H9 (cell line): Measurements from ENCODE around the gene PTPRN2. TPM values are rescaled to one million over a fixed set of nuclear protein-coding genes. Genes with fewer than 3 reads are reported as not detected.

Experiments used
- DNase-seq: peaks from one replicate; pipeline ENCODE4 v3.0.0-alpha.2; 2017
- H2AFZ ChIP-seq: one replicate; pipeline ENCODE4 v1.6.1; 2013; ENCODE audit warnings: mild to moderate bottlenecking, low read length, control low read depth, moderate library complexity
- H2AK5ac ChIP-seq: 2 replicates; pipeline ENCODE4 v1.6.1; 2013; ENCODE audit warnings: low read length, control low read depth, mixed read lengths; ENCODE audit not compliant: insufficient read length
- H2BK120ac ChIP-seq: one replicate; pipeline ENCODE4 v1.6.1; 2013; ENCODE audit warnings: low read depth, mild to moderate bottlenecking, low read length, control low read depth, inconsistent platforms; ENCODE audit not compliant: poor library complexity, severe bottlenecking
- H2BK12ac ChIP-seq: 2 replicates; pipeline ENCODE4 v1.6.1; 2013; ENCODE audit warnings: low read length, control low read depth, mixed read lengths, low read depth; ENCODE audit not compliant: insufficient read length
- H2BK15ac ChIP-seq: 2 replicates; pipeline ENCODE4 v1.6.1; 2013; ENCODE audit warnings: low read depth, low read length, control low read depth
- H2BK20ac ChIP-seq: one replicate; pipeline ENCODE4 v1.6.1; 2013; ENCODE audit warnings: low read depth, mild to moderate bottlenecking, low read length, control low read depth, inconsistent platforms; ENCODE audit not compliant: poor library complexity, severe bottlenecking
- H2BK5ac ChIP-seq: 2 replicates; pipeline ENCODE4 v1.6.1; 2013; ENCODE audit warnings: low read length, control low read depth, mixed read lengths; ENCODE audit not compliant: insufficient read length
- H3K14ac ChIP-seq: 2 replicates; pipeline ENCODE4 v1.6.1; 2013; ENCODE audit warnings: low read length, control low read depth; ENCODE audit not compliant: insufficient read depth
- H3K18ac ChIP-seq: 2 replicates; pipeline ENCODE4 v1.6.1; 2013; ENCODE audit warnings: low read depth, mild to moderate bottlenecking, mixed read lengths, low read length, control low read depth; ENCODE audit not compliant: insufficient read length
- H3K23ac ChIP-seq: 2 replicates; pipeline ENCODE4 v1.6.1; 2013; ENCODE audit warnings: low read length, control low read depth, mixed read lengths, low read depth; ENCODE audit not compliant: insufficient read length
- H3K23me2 ChIP-seq: 2 replicates; pipeline ENCODE4 v1.6.1; 2013; ENCODE audit warnings: low read depth, mild to moderate bottlenecking, mixed read lengths, low read length, control low read depth; ENCODE audit not compliant: insufficient read length, poor library complexity, severe bottlenecking
- H3K27ac ChIP-seq: 2 replicates; pipeline ENCODE4 v1.5.1; 2013; ENCODE audit warnings: low read length, control low read depth, mixed read lengths, low read depth; ENCODE audit not compliant: insufficient read length
- H3K27me3 ChIP-seq: 2 replicates; pipeline ENCODE4 v1.6.1; 2013; ENCODE audit warnings: low read length, control low read depth, inconsistent platforms; ENCODE audit not compliant: insufficient read depth
- H3K4ac ChIP-seq: 2 replicates; pipeline ENCODE4 v1.6.1; 2013; ENCODE audit warnings: low read depth, mild to moderate bottlenecking, control low read depth, inconsistent platforms, low read length, moderate library complexity
- H3K4me1 ChIP-seq: 2 replicates; pipeline ENCODE4 v1.6.1; 2013; ENCODE audit warnings: low read length, control low read depth, inconsistent platforms; ENCODE audit not compliant: insufficient read depth
- H3K4me2 ChIP-seq: 2 replicates; pipeline ENCODE4 v1.6.1; 2013; ENCODE audit warnings: low read length, control low read depth, mixed read lengths; ENCODE audit not compliant: insufficient read length, insufficient read depth
- H3K56ac ChIP-seq: 2 replicates; pipeline ENCODE4 v1.6.1; 2013; ENCODE audit warnings: low read depth, mild to moderate bottlenecking, mixed read lengths, low read length, control low read depth; ENCODE audit not compliant: insufficient read length
- H3K79me1 ChIP-seq: 2 replicates; pipeline ENCODE4 v1.6.1; 2013; ENCODE audit warnings: low read depth, mild to moderate bottlenecking, moderate library complexity, low read length, control low read depth, inconsistent platforms; ENCODE audit not compliant: insufficient read depth, poor library complexity, severe bottlenecking
- H3K79me2 ChIP-seq: 2 replicates; pipeline ENCODE4 v1.6.1; 2013; ENCODE audit warnings: low read length, control low read depth, inconsistent platforms; ENCODE audit not compliant: insufficient read depth
- H3K9ac ChIP-seq: 2 replicates; pipeline ENCODE4 v1.6.1; 2013; ENCODE audit warnings: low read length, control low read depth, mixed read lengths; ENCODE audit not compliant: insufficient read length; ENCODE audit errors: extremely low read depth
- H3K9me3 ChIP-seq: one replicate; pipeline ENCODE4 v1.6.1; 2013; ENCODE audit warnings: low read depth, low read length, inconsistent platforms; ENCODE audit not compliant: control insufficient read depth
- H3T11ph ChIP-seq: one replicate; pipeline ENCODE4 v1.6.1; 2013; ENCODE audit warnings: mild to moderate bottlenecking, low read length, control low read depth, inconsistent platforms
- H4K20me1 ChIP-seq: one replicate; pipeline ENCODE4 v1.6.1; 2013; ENCODE audit not compliant: control insufficient read depth, insufficient read length, insufficient read depth
- H4K5ac ChIP-seq: 2 replicates; pipeline ENCODE4 v1.6.1; 2013; ENCODE audit warnings: low read depth, mild to moderate bottlenecking, mixed read lengths, low read length, control low read depth; ENCODE audit not compliant: insufficient read length
- H4K8ac ChIP-seq: replicated peaks from 2 replicates; pipeline ENCODE4 v1.6.1; 2013; ENCODE audit warnings: low read length, control low read depth, mixed read lengths, low read depth; ENCODE audit not compliant: insufficient read length
- H4K91ac ChIP-seq: 2 replicates; pipeline ENCODE4 v1.6.1; 2013; ENCODE audit warnings: low read depth, mild to moderate bottlenecking, moderate library complexity, mixed read lengths, low read length, control low read depth; ENCODE audit not compliant: insufficient read length
- H3K27ac Mint-ChIP-seq, 3 experiments: 2 replicates in 2 of 3; 3 replicates in 1 of 3; pipeline ENCODE4 v1.8.0; 2020 to 2021; ENCODE audit warnings: mixed read lengths in 3 of 3, mild to moderate bottlenecking in 1 of 3, moderate library complexity in 1 of 3
- H3K27me3 Mint-ChIP-seq: 2 replicates; pipeline ENCODE4 v1.8.0; 2021; ENCODE audit warnings: low read depth, mild to moderate bottlenecking, moderate library complexity, mixed read lengths
- H3K36me3 Mint-ChIP-seq, 3 experiments: 2 replicates in 2 of 3; 3 replicates in 1 of 3; pipeline ENCODE4 v1.8.0; 2020 to 2021; ENCODE audit warnings: low read depth in 3 of 3, mixed read lengths in 3 of 3; ENCODE audit not compliant: insufficient read depth in 1 of 3
- H3K4me1 Mint-ChIP-seq, 2 experiments: 2 replicates each; pipeline ENCODE4 v1.8.0; 2020; ENCODE audit warnings: mixed read lengths in 2 of 2
- H3K4me3 Mint-ChIP-seq, 2 experiments: 2 replicates in 1 of 2; 3 replicates in 1 of 2; pipeline ENCODE4 v1.8.0; 2020 to 2021; ENCODE audit warnings: mild to moderate bottlenecking in 2 of 2, mixed read lengths in 2 of 2, moderate library complexity in 1 of 2
- H3K9me3 Mint-ChIP-seq, 2 experiments: 2 replicates in 1 of 2; 3 replicates in 1 of 2; pipeline ENCODE4 v1.8.0; 2020; ENCODE audit warnings: mild to moderate bottlenecking in 2 of 2, mixed read lengths in 2 of 2, moderate library complexity in 1 of 2
- CTCF ChIP-seq: fragments of 200-600 bp; sonication (generic); conservative IDR thresholded peaks from 3 replicates; pipeline ENCODE4 v1.8.0; 2021; ENCODE audit warnings: antibody characterized with exemption, mild to moderate bottlenecking
- WGBS: extraction: QIAGEN DNeasy Blood & Tissue Kit; methylation state at CpG from one replicate; pipeline ENCODE4 v1.1.7; 2013; ENCODE audit warnings: missing lambda C conversion rate, low lambda C conversion rate, mixed read lengths; ENCODE audit not compliant: insufficient read length; ENCODE audit errors: extremely low coverage; 5-methylcytosine and 5-hydroxymethylcytosine counted together
- total RNA-seq: library from RNA; stranded (reverse); gene quantifications from 2 replicates; pipeline ENCODE4 v1.2.1, GENCODE V29; 2021

PTPRN2 gene
- total RNA-seq, 1 experiment from 2014 or later = 5.2 TPM

DNA sequence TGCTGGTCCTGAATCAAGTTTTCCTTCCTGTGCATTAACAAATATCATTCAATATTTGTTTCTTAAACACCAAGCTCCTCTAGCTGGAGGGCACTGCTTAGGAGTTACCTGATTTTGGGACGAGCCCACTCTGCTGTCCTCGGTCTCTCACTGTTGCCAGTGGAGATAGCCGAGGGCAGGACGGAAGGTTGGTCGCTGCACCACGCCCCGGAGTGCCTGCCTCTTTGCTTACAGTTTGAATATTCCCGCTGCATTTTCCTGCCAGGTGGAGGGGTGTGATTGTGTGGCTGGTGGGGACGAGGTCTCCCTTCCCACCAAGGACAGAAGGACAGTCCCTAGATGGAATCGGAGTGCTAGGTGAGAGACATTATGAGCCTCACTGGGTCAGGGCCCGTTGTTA lies 1049.3 kb downstream of the PTPRN2 start:
- no peak overlapping the region for H3K27ac Mint-ChIP-seq
- no peaks in the 10 kb centered on the region for H3K36me3 Mint-ChIP-seq
- H3K27me3 Mint-ChIP-seq = peaks cover 75% of the 10 kb centered on the region

More for the DNA sequence above, 1049.3 kb downstream of the PTPRN2 start:
- H4K5ac ChIP-seq = no peak overlapping the region
- no peak overlapping the region for H3K23ac ChIP-seq
- DNase-seq = no peak
- no peak overlapping the region for H2BK5ac ChIP-seq
- no peak overlapping the region for H2BK120ac ChIP-seq
- no peak overlapping the region for H2AK5ac ChIP-seq
- Mint-ChIP-seq H3K4me1 (peaks cover 3% of the 10 kb centered on the region in 2 experiments; a peak in 1 of 4 replicates), H3K9me3 (no peaks in the 10 kb centered on the region; a peak in 1 of 5 replicates), H3K4me3 (no peak overlapping the region)
- no peak overlapping the region for H3K18ac ChIP-seq
- no peaks in the 10 kb centered on the region for H3K27me3 ChIP-seq
- H4K8ac ChIP-seq = no peak overlapping the region
- H4K91ac ChIP-seq = no peak overlapping the region
- no peak overlapping the region for H3K56ac ChIP-seq
- no peaks in the 10 kb centered on the region for H3K9me3 ChIP-seq
- H3K4me1 ChIP-seq = no peaks in the 10 kb centered on the region
- H2BK20ac ChIP-seq = no peak overlapping the region
- TF ChIP-seq CTCF = no peak
- H3K14ac ChIP-seq = no peak overlapping the region; the same call in 1 of the 2 replicates
- no peaks in the 10 kb centered on the region for H3K79me2 ChIP-seq
- no peak overlapping the region for H3T11ph ChIP-seq
- no peak overlapping the region for H2AFZ ChIP-seq
- H3K4ac ChIP-seq = no peak overlapping the region
- no peaks in the 10 kb centered on the region for H3K23me2 ChIP-seq
- no peak overlapping the region for H3K27ac ChIP-seq
- H3K4me2 ChIP-seq = no peak overlapping the region
- H3K9ac ChIP-seq = no peak overlapping the region
- WGBS = no CpG with 5 or more reads among the region's 11 CpGs
- no peaks in the 10 kb centered on the region for H3K79me1 ChIP-seq
- no peak overlapping the region for H2BK15ac ChIP-seq
- no peak overlapping the region for H2BK12ac ChIP-seq
- no peaks in the 10 kb centered on the region for H4K20me1 ChIP-seq
